Activated CD4-positive, alpha-beta T cell treated with anti-CD3 and anti-CD28 coated beads for 48 hours (primary cell): ENCODE measurements around the gene MGAT4A.

ENCODE experiments used
- DNase-seq: peaks from one replicate; pipeline ENCODE4 v3.0.0-alpha.2; 2020

The MGAT4A gene

DNA sequence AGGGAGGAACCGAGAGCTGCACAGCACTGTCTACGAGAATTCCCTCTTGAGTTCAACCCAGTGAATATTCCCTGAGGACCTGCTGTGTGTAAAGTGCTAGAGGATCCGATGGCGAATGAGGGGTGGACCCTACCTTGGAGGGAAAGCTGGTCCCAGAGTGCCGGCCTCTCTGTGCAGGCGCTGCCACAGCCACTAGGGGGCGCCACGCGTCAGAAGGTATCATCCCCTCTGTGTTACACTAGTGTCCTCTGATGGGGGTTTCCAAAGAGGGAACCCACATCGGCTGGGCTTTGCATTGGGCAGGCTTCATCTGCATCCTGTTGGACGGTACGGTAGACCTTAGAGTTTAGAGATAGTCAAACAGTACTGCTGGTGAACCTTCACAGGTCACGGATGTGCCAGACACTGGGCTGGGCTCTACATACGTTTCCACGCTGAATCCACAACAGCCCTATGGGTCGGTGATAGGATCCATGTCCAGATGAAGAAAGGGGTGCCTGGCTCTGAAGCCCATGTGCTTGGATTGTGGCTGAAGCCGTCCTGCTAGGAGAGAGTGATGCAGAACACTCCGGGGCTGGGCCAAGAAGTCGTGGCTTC is 161.6 kb downstream of the MGAT4A start:
- peak; percentile 84 for DNase-seq
